CD4-positive, CD25-positive, alpha-beta regulatory T cell (primary cell): ENCODE data around the gene ZBTB42. TPM values are rescaled to one million over a fixed set of nuclear protein-coding genes. Genes with fewer than 3 reads are reported as not detected.

ENCODE experiments used
- ATAC-seq, 2 donors: fragments of 150-1000 bp; cut with Tn5 transposase; one replicate each; pipeline ENCODE4 v1.10.0; 2021; ENCODE audit warnings: low read depth in 2 of 2, moderate number of reproducible peaks in 2 of 2, moderate library complexity in 1 of 2
- DNase-seq, 3 donors: peaks; one replicate each; pipeline versions ENCODE4 v3.0.0 to v3.0.0-alpha.2; 2012 to 2022; ENCODE audit warnings: mixed read lengths in 1 of 3
- H3K27ac ChIP-seq: one replicate; pipeline ENCODE4 v1.7.0; 2013; ENCODE audit warnings: mild to moderate bottlenecking, low read length; ENCODE audit not compliant: insufficient read depth, poor library complexity, severe bottlenecking
- H3K27me3 ChIP-seq: one replicate; pipeline ENCODE4 v1.7.0; 2013; ENCODE audit warnings: low read length; ENCODE audit not compliant: control insufficient read depth, insufficient read depth
- H3K36me3 ChIP-seq: one replicate; pipeline ENCODE4 v1.7.0; 2013; ENCODE audit warnings: mild to moderate bottlenecking, low read length, moderate library complexity; ENCODE audit not compliant: control insufficient read depth, insufficient read depth
- H3K4me1 ChIP-seq: 2 replicates; pipeline ENCODE4 v1.7.0; 2013; ENCODE audit warnings: mild to moderate bottlenecking, low read length; ENCODE audit not compliant: insufficient read depth, control insufficient read depth, poor library complexity, severe bottlenecking
- H3K4me3 ChIP-seq: one replicate; pipeline ENCODE4 v1.7.0; 2013; ENCODE audit warnings: low read depth, mild to moderate bottlenecking, low read length, moderate library complexity
- H3K9me3 ChIP-seq, 2 experiments: 1 replicate in 1 of 2; 2 replicates in 1 of 2; pipeline ENCODE4 v1.7.0; 2013; ENCODE audit warnings: low read length in 2 of 2, mild to moderate bottlenecking in 1 of 2, moderate library complexity in 1 of 2; ENCODE audit not compliant: control insufficient read depth in 2 of 2
- H3K27ac Mint-ChIP-seq, 3 donors: one replicate each; pipeline ENCODE4 v1.8.0; 2020 to 2022; ENCODE audit warnings: mild to moderate bottlenecking in 3 of 3, mixed read lengths in 3 of 3, moderate library complexity in 2 of 3
- H3K27me3 Mint-ChIP-seq: one replicate; pipeline ENCODE4 v1.8.0; 2022; ENCODE audit warnings: mild to moderate bottlenecking, mixed read lengths
- H3K36me3 Mint-ChIP-seq: one replicate; pipeline ENCODE4 v1.8.0; 2020; ENCODE audit warnings: mixed read lengths
- H3K4me1 Mint-ChIP-seq, 4 donors: one replicate each; pipeline ENCODE4 v1.8.0; 2020 to 2022; ENCODE audit warnings: mixed read lengths in 4 of 4, mild to moderate bottlenecking in 1 of 4
- H3K4me3 Mint-ChIP-seq, 4 donors: one replicate each; pipeline ENCODE4 v1.8.0; 2020 to 2022; ENCODE audit warnings: mild to moderate bottlenecking in 4 of 4, mixed read lengths in 4 of 4, moderate library complexity in 3 of 4
- H3K9me3 Mint-ChIP-seq, 7 donors: one replicate each; pipeline ENCODE4 v1.8.0; 2020 to 2022; ENCODE audit warnings: mixed read lengths in 7 of 7, mild to moderate bottlenecking in 3 of 7, moderate library complexity in 2 of 7
- polyA plus RNA-seq, 4 donors: library from polyadenylated mRNA; unstranded; fragments of 300-500 nt; fragmentation: Illumina TruSeq; gene quantifications; one replicate each; pipeline ENCODE4 v1.2.3, GENCODE V29; 2021
- total RNA-seq: library from RNA; stranded (reverse); gene quantifications from one replicate; pipeline ENCODE4 v1.2.3, GENCODE V29; 2022

The ZBTB42 gene
- total and polyA plus RNA-seq, 5 donors from 2014 or later = 1.3 to 3.6 (median 2.0) TPM

DNA sequence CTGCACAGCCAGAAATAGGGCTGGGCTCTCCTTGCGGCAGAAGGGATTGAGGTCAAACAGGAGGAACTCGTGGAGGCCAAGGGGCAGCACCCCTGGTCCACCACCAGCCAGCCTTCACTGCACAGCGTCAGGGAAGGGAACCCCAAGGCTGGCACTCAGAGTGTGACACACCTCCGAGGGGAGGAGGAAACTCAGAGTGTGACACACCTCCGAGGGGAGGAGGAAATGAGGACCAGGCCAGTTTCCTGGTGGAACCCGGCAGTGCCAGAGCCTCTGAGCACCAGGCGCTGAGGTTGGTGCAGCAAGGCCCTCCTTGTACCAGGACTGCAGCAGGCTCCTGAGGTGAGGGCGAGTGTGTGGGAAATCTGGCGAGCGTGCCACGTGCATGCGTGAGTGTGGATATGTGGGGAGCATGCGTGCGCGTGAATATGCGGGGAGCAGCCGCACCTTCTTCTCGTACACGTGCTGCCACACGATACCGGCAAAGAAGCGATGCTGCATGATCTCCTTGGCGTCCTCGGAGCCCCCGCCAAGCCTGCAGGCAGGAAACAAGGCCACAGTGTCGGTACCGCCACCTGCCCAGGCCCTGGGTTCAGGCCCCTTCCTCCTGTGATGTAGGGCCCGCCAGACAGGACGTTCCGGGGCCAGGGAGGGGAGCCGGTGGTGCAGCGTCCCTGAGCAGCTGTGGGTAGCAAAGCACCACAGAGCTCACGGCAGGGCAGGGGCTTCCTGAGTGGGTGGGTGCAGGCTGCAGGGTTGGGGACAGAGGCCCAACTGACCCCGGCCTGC is 28.8 kb upstream of the ZBTB42 start:
- H3K27ac ChIP-seq = no peak overlapping the region
- peaks cover 4% of the 10 kb centered on the region for H3K4me1 ChIP-seq
- no peaks in the 10 kb centered on the region for H3K27me3 ChIP-seq
- H3K4me3 Mint-ChIP-seq = peak overlapping the region in 1 of 4 donors; percentile 32
- H3K9me3 ChIP-seq = no peaks in the 10 kb centered on the region
- DNase-seq = no peak
- H3K4me1 Mint-ChIP-seq = peaks cover 0 to 14% (median 2%) of the 10 kb centered on the region in 4 donors
- H3K36me3 Mint-ChIP-seq = peaks cover 19% of the 10 kb centered on the region
- H3K27ac Mint-ChIP-seq = peak overlapping the region in 1 of 3 donors; percentile 36
- no peaks in the 10 kb centered on the region for H3K27me3 Mint-ChIP-seq
- peaks cover 26% of the 10 kb centered on the region for H3K36me3 ChIP-seq
- no peak overlapping the region for H3K4me3 ChIP-seq
- no peaks in the 10 kb centered on the region for H3K9me3 Mint-ChIP-seq
- ATAC-seq = no peak

DNA sequence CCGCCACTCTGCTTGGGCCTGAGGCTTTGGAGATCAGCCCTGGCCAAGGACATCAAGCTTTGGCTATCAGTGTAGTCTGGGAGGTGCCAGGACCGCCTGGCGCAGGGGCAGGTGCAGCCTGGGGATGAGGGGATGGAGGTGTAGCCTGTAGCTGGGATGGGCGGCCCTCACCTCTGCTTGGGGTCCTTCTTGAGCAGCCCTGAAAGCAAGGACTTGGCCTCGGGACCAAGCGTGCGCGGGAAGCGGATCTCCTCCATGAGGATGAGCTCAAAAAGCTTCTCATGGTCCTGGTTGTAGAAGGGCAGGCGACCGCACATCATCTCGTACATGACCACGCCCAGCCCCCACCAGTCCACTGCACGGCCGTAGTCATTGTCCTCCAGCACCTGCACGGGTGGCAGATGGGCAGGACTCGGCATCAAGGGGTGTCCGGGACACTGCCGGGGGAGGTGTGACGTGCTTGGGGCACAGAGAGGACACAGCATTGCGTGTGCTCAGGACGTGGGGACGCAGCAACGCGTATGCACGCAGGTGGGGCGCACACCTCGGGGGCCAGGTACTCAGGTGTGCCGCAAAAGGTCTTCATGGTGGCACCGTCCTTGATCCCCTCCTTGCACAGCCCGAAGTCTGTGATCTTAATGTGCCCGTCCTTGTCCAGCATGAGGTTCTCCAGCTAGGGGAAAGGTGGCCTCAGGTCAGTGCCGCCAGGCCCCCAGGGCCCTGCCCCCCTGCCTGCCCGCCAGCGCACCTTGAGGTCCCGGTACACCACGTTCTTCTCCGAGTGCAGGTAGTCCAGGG is 28.0 kb upstream of the ZBTB42 start:
- DNase-seq = no peak
- peaks cover 0 to 14% (median 2%) of the 10 kb centered on the region in 4 donors for H3K4me1 Mint-ChIP-seq
- peaks cover 19% of the 10 kb centered on the region for H3K36me3 Mint-ChIP-seq
- H3K4me3 Mint-ChIP-seq = no peak overlapping the region
- peaks cover 26% of the 10 kb centered on the region for H3K36me3 ChIP-seq
- no peak overlapping the region for H3K27ac ChIP-seq
- no peaks in the 10 kb centered on the region for H3K27me3 ChIP-seq
- no peaks in the 10 kb centered on the region for H3K9me3 ChIP-seq
- ATAC-seq = no peak
- no peaks in the 10 kb centered on the region for H3K9me3 Mint-ChIP-seq
- no peak overlapping the region for H3K27ac Mint-ChIP-seq
- H3K27me3 Mint-ChIP-seq = no peaks in the 10 kb centered on the region
- H3K4me1 ChIP-seq = peaks cover 4% of the 10 kb centered on the region
- no peak overlapping the region for H3K4me3 ChIP-seq

DNA sequence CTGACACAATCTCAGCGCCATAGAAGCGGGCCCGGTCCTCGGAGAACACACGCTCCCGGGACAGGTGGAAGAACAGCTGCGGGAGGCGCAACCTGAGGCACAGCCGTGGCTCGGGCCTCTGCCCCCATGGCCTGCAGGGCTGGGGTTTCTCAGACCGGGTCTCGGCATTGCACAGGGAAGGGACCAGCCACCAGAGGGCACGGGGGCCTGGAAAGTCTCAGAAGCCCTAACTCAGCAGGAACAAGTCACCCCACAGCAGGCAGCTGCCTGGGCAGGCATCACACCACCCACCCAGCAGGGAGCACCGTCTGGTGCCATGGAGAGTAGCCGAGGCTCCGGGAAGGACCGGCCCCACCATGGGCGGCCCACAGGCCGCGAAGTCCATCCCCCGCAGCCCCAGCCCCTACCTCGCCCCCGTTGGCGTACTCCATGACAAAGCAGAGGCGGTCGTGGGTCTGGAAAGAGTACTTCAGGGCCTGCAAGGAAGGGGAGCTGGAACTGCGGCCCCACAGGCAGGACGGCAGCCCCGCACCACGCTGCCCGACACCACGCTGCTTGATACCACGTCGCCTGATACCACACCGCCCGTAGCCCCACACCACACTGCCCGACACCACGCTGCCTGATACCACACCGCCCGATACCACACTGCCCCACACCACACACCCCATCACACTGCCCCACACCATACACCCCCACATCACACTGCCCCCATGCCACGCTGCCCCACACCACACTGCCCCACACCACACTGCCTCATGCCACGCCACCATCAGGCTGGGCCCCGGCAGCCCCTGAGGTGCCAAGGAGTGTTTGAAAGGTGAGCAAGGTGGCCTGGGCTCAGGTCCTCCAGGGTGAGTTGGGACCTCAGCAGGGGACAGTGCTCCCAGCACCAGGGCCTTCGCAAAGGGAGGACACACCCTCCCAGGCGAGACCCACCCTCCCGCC is 27.1 kb upstream of the ZBTB42 start:
- Mint-ChIP-seq H3K27ac (no peak overlapping the region), H3K36me3 (peaks cover 19% of the 10 kb centered on the region), H3K27me3 (no peaks in the 10 kb centered on the region), H3K4me1 (peaks cover 0 to 8% (median 0%) of the 10 kb centered on the region in 4 donors), H3K4me3 (no peak overlapping the region), H3K9me3 (no peaks in the 10 kb centered on the region)
- peaks cover 26% of the 10 kb centered on the region for H3K36me3 ChIP-seq
- H3K9me3 ChIP-seq = no peaks in the 10 kb centered on the region
- DNase-seq (no peak), ATAC-seq (no peak)
- no peak overlapping the region for H3K27ac ChIP-seq
- H3K4me1 ChIP-seq = peaks cover 2% of the 10 kb centered on the region
- H3K27me3 ChIP-seq = no peaks in the 10 kb centered on the region
- H3K4me3 ChIP-seq = no peak overlapping the region

DNA sequence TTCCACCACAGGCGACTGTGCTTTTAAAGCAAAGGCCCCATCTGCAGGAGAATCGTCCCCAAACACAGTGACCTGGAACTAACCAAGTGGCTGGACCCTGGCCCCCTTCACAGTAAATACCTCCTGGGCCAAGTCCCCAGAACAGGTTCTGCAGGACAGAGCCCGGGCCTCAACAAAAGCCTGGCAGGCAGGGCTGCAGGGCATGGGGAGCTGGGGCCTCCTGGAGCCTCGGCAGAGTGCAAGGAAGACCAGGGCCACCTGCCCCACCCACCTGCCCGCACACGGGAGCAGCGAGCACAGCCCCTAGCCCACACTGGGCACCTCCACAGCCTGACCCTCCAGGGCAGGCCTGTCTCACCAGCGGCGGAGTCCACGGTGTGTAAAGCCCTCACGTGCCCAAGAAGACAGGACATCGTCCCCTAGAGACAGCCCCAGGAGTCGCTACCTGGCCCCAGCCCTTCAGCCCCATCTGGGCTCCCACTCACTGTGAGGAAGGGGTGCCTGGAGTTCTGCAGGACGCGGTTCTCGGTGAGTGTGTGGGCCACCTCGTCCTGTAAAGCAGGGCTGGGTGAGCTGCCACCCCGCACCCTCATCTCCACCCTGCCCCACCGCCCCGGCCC is 26.3 kb upstream of the ZBTB42 start:
- Mint-ChIP-seq H3K27ac (no peak overlapping the region), H3K4me3 (no peak overlapping the region), H3K9me3 (no peaks in the 10 kb centered on the region), H3K27me3 (no peaks in the 10 kb centered on the region), H3K4me1 (peaks cover 0 to 5% (median 0%) of the 10 kb centered on the region in 4 donors), H3K36me3 (peaks cover 19% of the 10 kb centered on the region)
- no peak overlapping the region for H3K4me3 ChIP-seq
- ATAC-seq (no peak), DNase-seq (no peak)
- H3K27ac ChIP-seq = no peak overlapping the region
- no peaks in the 10 kb centered on the region for H3K4me1 ChIP-seq
- H3K36me3 ChIP-seq = peaks cover 26% of the 10 kb centered on the region
- no peaks in the 10 kb centered on the region for H3K27me3 ChIP-seq
- H3K9me3 ChIP-seq = no peaks in the 10 kb centered on the region

DNA sequence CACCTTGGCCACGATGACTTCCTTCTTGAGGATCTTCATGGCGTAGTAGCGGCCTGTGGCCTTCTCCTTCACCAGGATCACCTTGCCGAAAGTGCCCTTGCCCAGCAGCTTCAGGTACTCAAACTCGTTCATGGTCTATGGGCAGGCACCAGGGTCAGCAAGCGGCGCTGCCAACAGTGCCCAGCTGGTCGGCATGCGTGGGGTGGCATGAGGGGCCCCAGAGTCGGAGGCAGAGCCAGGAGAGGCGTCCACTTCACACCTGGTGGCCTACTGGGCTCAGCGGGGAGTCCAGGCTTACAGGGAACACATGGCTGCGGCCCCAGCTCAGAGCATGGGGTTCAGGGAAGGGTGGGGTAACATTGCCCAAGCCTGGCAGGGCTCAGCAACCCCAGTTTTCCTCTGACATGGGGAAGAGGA is 25.8 kb upstream of the ZBTB42 start:
- Histone ChIP-seq H3K27me3 (no peaks in the 10 kb centered on the region), H3K4me3 (no peak overlapping the region), H3K4me1 (no peaks in the 10 kb centered on the region), H3K27ac (no peak overlapping the region), H3K36me3 (peaks cover 26% of the 10 kb centered on the region), H3K9me3 (no peaks in the 10 kb centered on the region)
- no peak overlapping the region for H3K27ac Mint-ChIP-seq
- H3K4me1 Mint-ChIP-seq = peaks cover 0 to 2% (median 0%) of the 10 kb centered on the region in 4 donors
- DNase-seq (no peak), ATAC-seq (no peak)
- peaks cover 15% of the 10 kb centered on the region for H3K36me3 Mint-ChIP-seq
- H3K9me3 Mint-ChIP-seq = no peaks in the 10 kb centered on the region
- no peak overlapping the region for H3K4me3 Mint-ChIP-seq
- H3K27me3 Mint-ChIP-seq = no peaks in the 10 kb centered on the region

DNA sequence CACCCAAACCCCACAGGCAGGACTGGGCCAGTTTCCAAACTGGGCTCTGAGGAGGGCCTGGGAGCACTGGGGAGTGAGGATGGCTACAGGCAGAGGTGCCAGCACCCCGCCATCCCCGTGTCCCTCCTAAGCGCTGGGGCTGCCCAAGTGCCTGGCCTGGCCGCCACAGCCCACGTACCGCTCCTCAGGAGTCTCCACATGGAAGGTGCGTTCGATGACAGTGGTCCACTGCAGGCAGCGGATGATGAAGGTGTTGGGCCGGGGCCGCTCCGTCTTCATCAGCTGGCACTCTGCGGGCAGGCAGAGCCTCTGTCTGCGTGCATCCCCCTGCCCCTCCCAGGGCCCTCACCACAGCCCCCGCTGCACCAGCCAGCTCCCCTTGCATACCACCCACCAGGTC is 24.4 kb upstream of the ZBTB42 start:
- Histone ChIP-seq H3K9me3 (no peaks in the 10 kb centered on the region), H3K4me1 (no peaks in the 10 kb centered on the region), H3K36me3 (peaks cover 21% of the 10 kb centered on the region), H3K27me3 (no peaks in the 10 kb centered on the region), H3K27ac (no peak overlapping the region), H3K4me3 (no peak overlapping the region)
- no peak for ATAC-seq
- no peak for DNase-seq
- Mint-ChIP-seq H3K36me3 (peaks cover 6% of the 10 kb centered on the region), H3K27me3 (no peaks in the 10 kb centered on the region), H3K9me3 (no peaks in the 10 kb centered on the region), H3K4me3 (no peak overlapping the region), H3K4me1 (no peaks in the 10 kb centered on the region), H3K27ac (no peak overlapping the region)
